Astrocyte (in vitro differentiated cells and primary cell): Measurements from ENCODE around the gene TOP2B. TPM values are rescaled to one million over a fixed set of nuclear protein-coding genes. Genes with fewer than 3 reads are reported as not detected.

Source experiments
- DNase-seq: peaks from one replicate; pipeline ENCODE4 v3.0.0-alpha.2; 2010; ENCODE audit warnings: low read depth
- FAIRE-seq: peaks from 2 replicates; lab custom pipeline; 2011; peaks lifted over from hg19 to GRCh38; lab: Jason Lieb, UNC
- H2AFZ ChIP-seq: 2 replicates; pipeline ENCODE4 v1.6.0; 2012; ENCODE audit warnings: low read depth, low read length, inconsistent platforms
- H3K27ac ChIP-seq: 2 replicates; pipeline ENCODE4 v1.5.1; 2011; ENCODE audit warnings: low read depth, low read length, inconsistent platforms
- H3K27me3 ChIP-seq: 2 replicates; pipeline ENCODE4 v1.6.0; 2011; ENCODE audit warnings: low read length, inconsistent platforms; ENCODE audit not compliant: insufficient read depth
- H3K36me3 ChIP-seq: 2 replicates; pipeline ENCODE4 v1.5.1; 2011; ENCODE audit warnings: low read length, inconsistent platforms; ENCODE audit not compliant: insufficient read depth
- H3K4me1 ChIP-seq: 2 replicates; pipeline ENCODE4 v1.5.1; 2011; ENCODE audit warnings: low read length, inconsistent platforms; ENCODE audit not compliant: insufficient read depth
- H3K4me2 ChIP-seq: 2 replicates; pipeline ENCODE4 v1.6.0; 2012; ENCODE audit warnings: low read length, inconsistent platforms
- H3K4me3 ChIP-seq: 2 replicates; pipeline ENCODE4 v1.5.1; 2011; ENCODE audit warnings: low read depth, mild to moderate bottlenecking, low read length, inconsistent platforms; ENCODE audit not compliant: insufficient read depth
- H3K79me2 ChIP-seq: 2 replicates; pipeline ENCODE4 v1.6.0; 2012; ENCODE audit warnings: mild to moderate bottlenecking, low read length, inconsistent platforms; ENCODE audit not compliant: insufficient read depth
- H3K9ac ChIP-seq: 2 replicates; pipeline ENCODE4 v1.6.0; 2012; ENCODE audit warnings: mild to moderate bottlenecking, low read length, inconsistent platforms
- H3K9me3 ChIP-seq: 2 replicates; pipeline ENCODE4 v1.5.1; 2012; ENCODE audit warnings: low read depth, mild to moderate bottlenecking, low read length, inconsistent platforms; ENCODE audit not compliant: insufficient read depth
- H4K20me1 ChIP-seq: 2 replicates; pipeline ENCODE4 v1.6.0; 2012; ENCODE audit warnings: low read length, inconsistent platforms; ENCODE audit not compliant: insufficient read depth
- H3K27ac Mint-ChIP-seq: one replicate; pipeline ENCODE4 v1.8.0; 2021; ENCODE audit warnings: mild to moderate bottlenecking, mixed read lengths; ENCODE audit not compliant: unreplicated experiment
- H3K27me3 Mint-ChIP-seq: one replicate; pipeline ENCODE4 v1.8.0; 2021; ENCODE audit warnings: low read depth, mixed read lengths; ENCODE audit not compliant: unreplicated experiment
- H3K36me3 Mint-ChIP-seq: one replicate; pipeline ENCODE4 v1.8.0; 2021; ENCODE audit warnings: low read depth, mixed read lengths; ENCODE audit not compliant: unreplicated experiment
- H3K4me1 Mint-ChIP-seq: one replicate; pipeline ENCODE4 v1.8.0; 2021; ENCODE audit warnings: low read depth, mixed read lengths; ENCODE audit not compliant: unreplicated experiment
- H3K4me3 Mint-ChIP-seq: one replicate; pipeline ENCODE4 v1.8.0; 2021; ENCODE audit warnings: mild to moderate bottlenecking, moderate library complexity, mixed read lengths; ENCODE audit not compliant: unreplicated experiment
- H3K9me3 Mint-ChIP-seq: one replicate; pipeline ENCODE4 v1.8.0; 2021; ENCODE audit warnings: mild to moderate bottlenecking, mixed read lengths; ENCODE audit not compliant: unreplicated experiment
- EZH2 ChIP-seq: IDR thresholded peaks from 2 replicates; pipeline ENCODE4 v1.6.1; 2012; ENCODE audit warnings: mild to moderate bottlenecking, low read length, inconsistent platforms; ENCODE audit not compliant: insufficient read depth
- total RNA-seq: library from RNA; stranded (reverse); gene quantifications from 2 replicates; pipeline ENCODE4 v1.2.1, GENCODE V29; 2021
- TF ChIP-seq, protein P1 (sequence below): IDR thresholded peaks from 2 replicates; pipeline ENCODE4 v1.5.1; 2011; ENCODE audit warnings: low read depth, mild to moderate bottlenecking, inconsistent platforms, low read length, moderate library complexity; ENCODE audit not compliant: insufficient read depth

TOP2B gene
- total RNA-seq, 1 donor from 2014 or later: 91.4 TPM

DNA sequence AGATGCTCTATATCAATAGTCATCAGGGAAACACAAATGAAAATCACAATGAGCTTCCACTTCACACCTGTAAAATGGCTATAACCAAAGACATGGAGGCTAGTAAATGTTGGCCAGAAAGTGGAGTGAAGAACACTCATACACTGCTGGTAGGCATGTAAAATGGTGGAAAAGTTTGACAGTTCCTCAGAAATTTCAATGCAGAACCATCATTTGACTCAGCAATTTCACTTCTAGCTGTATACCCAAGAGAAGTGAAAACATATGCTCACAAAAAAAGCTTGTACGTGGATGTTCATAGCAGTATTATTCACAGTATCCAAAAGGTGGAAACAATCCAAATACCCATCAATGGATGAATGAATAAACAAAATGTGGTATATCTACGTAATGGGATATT is 19.2 kb upstream of the TOP2B start:
- DNase-seq (no peak), FAIRE-seq (no peak)
- Histone ChIP-seq H4K20me1 (no peaks in the 10 kb centered on the region), H3K27me3 (no peaks in the 10 kb centered on the region), H3K9me3 (no peaks in the 10 kb centered on the region), H3K9ac (no peak overlapping the region), H3K79me2 (no peaks in the 10 kb centered on the region), H3K27ac (no peak overlapping the region), H3K36me3 (no peaks in the 10 kb centered on the region), H3K4me2 (no peak overlapping the region), H3K4me1 (no peaks in the 10 kb centered on the region), H2AFZ (no peak overlapping the region), H3K4me3 (no peak overlapping the region)
- no peak overlapping the region for H3K27ac Mint-ChIP-seq
- no peak overlapping the region for H3K4me3 Mint-ChIP-seq
- peaks cover 4% of the 10 kb centered on the region for H3K27me3 Mint-ChIP-seq
- H3K4me1 Mint-ChIP-seq: peaks cover 4% of the 10 kb centered on the region
- H3K9me3 Mint-ChIP-seq: no peaks in the 10 kb centered on the region
- TF ChIP-seq EZH2: no peak
- no peaks in the 10 kb centered on the region for H3K36me3 Mint-ChIP-seq

DNA sequence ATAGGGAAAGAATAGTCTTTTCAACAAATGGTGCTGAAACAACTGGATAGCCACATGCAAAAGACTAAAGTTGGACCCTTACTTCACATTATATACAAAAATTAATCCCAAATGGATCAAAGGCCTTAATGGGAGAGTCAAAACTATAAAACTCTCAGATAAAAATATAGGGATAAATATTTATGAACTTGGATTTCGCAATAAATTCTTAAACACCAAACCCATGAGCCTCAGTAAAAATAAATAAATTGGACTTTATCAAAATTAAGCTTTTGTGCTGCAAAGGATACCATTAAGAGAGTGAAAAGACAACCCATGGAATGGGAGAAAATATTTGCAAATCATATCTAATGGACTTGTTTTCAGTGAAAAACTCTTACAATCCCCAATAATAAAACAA is 18.7 kb upstream of the TOP2B start:
- Histone ChIP-seq H3K4me3 (no peak overlapping the region), H3K27ac (no peak overlapping the region), H3K4me2 (no peak overlapping the region), H3K36me3 (no peaks in the 10 kb centered on the region), H3K79me2 (no peaks in the 10 kb centered on the region), H2AFZ (no peak overlapping the region), H4K20me1 (no peaks in the 10 kb centered on the region), H3K27me3 (no peaks in the 10 kb centered on the region), H3K4me1 (no peaks in the 10 kb centered on the region), H3K9me3 (no peaks in the 10 kb centered on the region), H3K9ac (no peak overlapping the region)
- Mint-ChIP-seq H3K4me3 (no peak overlapping the region), H3K9me3 (no peaks in the 10 kb centered on the region), H3K36me3 (no peaks in the 10 kb centered on the region), H3K4me1 (peaks cover 2% of the 10 kb centered on the region), H3K27me3 (peaks cover 4% of the 10 kb centered on the region), H3K27ac (no peak overlapping the region)
- DNase-seq: no peak
- no peak for FAIRE-seq
- TF ChIP-seq, protein P1, sequence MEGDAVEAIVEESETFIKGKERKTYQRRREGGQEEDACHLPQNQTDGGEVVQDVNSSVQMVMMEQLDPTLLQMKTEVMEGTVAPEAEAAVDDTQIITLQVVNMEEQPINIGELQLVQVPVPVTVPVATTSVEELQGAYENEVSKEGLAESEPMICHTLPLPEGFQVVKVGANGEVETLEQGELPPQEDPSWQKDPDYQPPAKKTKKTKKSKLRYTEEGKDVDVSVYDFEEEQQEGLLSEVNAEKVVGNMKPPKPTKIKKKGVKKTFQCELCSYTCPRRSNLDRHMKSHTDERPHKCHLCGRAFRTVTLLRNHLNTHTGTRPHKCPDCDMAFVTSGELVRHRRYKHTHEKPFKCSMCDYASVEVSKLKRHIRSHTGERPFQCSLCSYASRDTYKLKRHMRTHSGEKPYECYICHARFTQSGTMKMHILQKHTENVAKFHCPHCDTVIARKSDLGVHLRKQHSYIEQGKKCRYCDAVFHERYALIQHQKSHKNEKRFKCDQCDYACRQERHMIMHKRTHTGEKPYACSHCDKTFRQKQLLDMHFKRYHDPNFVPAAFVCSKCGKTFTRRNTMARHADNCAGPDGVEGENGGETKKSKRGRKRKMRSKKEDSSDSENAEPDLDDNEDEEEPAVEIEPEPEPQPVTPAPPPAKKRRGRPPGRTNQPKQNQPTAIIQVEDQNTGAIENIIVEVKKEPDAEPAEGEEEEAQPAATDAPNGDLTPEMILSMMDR: no peak
- no peak for TF ChIP-seq EZH2

DNA sequence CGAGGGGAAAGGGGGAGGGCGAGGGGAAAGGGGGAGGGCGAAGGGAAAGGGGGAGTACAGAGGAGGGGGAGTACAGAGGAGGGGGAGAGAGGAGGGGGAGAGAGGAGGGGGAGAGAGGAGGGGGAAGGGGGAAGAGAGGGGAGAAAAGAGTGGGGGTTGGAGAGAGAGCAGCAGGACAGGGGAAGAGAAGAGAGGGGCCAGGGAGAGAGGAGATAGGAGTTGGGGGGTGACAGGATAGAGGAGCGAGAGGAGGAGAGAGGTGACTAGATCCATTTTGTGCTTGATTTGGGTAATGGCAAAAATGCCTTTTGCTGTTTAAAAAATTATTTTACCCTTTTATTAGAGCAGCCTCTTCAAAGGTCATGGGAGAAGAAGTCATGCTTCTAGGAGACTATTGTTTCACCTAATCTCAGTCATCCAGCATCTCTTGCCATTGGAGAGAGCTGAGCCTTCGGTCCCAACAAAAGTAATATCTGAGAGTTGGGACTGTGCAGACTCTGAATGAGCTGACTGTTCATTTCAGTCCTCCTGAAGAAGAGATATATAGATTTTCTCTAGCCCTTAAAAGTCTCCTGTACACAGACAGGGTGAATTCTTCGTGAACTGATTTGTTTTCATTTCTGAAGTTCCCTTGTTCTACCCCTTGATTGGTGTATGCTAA is 15.1 kb upstream of the TOP2B start:
- H3K36me3 Mint-ChIP-seq: no peaks in the 10 kb centered on the region
- H3K4me1 Mint-ChIP-seq: no peaks in the 10 kb centered on the region
- Histone ChIP-seq H3K9ac (no peak overlapping the region), H3K79me2 (no peaks in the 10 kb centered on the region), H3K4me1 (no peaks in the 10 kb centered on the region), H2AFZ (no peak overlapping the region), H3K36me3 (no peaks in the 10 kb centered on the region), H3K27me3 (no peaks in the 10 kb centered on the region), H3K4me3 (no peak overlapping the region), H3K4me2 (no peak overlapping the region), H3K9me3 (no peaks in the 10 kb centered on the region), H3K27ac (no peak overlapping the region), H4K20me1 (no peaks in the 10 kb centered on the region)
- H3K9me3 Mint-ChIP-seq: no peaks in the 10 kb centered on the region
- no peak overlapping the region for H3K27ac Mint-ChIP-seq
- H3K4me3 Mint-ChIP-seq: no peak overlapping the region
- DNase-seq (no peak), FAIRE-seq (no peak)
- TF ChIP-seq, protein P1: no peak
- TF ChIP-seq EZH2: no peak
- no peaks in the 10 kb centered on the region for H3K27me3 Mint-ChIP-seq
